ENCODE results near the gene C6orf89.

C6orf89 gene

DNA sequence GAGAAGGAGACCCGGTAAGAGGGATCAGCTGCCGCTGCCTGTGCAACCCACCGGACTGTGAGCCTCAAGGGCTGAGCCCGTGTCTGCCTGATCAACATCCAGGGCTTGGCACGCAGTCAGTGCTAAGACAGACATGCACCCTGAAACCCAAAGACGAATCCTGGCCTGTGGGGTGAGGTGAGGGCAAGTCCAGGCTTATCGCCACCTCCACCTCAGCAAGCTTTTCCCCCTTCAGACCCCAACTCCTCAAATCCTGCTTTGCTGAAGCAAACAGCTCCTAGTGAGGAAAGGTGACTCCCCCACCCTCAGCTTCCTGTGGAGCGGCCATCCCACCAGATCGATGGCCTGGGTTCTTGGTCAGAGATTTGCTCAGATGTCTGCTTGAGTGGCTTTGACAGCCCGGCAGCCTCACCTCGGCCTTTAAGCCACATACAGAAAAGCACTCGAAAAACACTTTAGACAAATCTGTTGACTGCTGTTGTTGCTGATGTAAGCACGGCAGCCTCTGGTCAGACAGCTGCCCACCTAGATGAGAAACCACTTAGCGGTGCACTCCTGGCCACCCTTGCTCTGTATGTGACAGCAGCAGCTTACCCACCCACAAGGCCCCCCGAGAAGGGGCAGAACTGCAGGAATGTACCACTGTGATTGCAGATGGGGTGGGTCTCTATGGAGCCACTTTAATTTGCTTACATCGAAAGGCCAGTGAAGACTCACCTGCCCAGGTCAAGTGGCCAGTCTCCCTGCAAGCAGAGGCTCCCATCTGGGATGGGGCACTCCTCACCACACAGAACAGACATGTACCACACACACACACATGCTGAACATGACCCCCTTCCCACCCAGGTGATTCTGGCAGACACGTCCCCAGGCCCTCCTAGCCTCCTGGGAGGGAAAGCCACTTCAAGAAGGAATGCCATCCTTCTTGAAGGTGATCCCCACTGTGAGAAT, 85.4 kb downstream of the C6orf89 start:
- no peak for DNase-seq

DNA sequence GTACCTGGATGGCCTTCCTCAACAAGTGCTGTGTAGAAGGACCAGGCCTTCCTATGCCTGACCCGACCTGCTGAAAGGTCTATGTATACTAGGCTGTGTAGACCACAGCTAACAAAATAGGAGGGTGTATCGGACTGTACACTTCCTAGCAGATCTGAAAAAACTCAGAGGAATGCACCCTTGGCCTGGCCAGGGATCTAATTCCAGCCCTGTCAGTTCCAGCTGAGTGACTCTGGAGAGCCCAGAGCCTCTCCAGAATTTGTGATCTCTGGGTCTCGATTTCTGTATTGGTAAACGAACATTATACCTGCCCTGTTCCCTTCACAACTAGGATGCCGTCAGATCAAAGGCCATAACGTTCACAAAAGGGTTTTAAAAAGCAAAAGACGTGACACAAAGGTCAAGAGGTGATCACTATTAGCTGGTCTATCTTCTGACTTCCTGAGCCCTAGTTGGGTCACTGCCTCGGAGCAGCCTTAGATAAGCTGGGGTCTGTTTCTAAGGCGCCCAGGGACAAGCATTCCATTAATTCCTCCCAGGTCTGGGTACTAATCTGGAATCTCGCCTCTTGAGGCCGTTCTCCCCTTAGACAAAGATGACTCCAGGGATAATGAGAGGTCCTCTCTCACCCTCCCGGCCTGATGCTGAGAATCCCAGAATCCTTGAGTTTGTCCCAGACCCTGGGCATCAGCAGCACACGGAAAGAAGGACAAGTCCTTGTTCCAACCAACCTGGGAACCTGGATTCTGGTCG, 86.3 kb downstream of the C6orf89 start:
- DNase-seq = no peak

DNA sequence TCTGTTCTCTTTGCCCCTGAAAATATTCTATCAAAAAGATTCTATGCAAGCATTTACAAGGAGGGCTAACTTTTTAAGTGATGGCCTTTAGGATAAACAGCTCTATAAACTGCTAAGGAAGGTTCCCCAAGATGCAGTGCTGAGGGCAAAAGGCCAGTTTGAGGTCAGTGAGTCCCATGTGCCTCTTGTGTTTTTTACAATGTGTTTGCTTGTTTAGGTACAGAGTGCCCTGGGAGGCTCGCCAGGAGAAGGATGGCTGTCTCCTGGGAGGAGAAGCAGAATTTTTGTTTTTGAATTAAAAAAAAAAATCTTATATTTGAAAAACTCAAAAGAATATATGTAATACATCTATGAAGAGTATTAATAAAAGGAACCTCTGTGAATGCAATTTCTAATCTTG, 87.4 kb downstream of the C6orf89 start:
- no peak for DNase-seq

DNA sequence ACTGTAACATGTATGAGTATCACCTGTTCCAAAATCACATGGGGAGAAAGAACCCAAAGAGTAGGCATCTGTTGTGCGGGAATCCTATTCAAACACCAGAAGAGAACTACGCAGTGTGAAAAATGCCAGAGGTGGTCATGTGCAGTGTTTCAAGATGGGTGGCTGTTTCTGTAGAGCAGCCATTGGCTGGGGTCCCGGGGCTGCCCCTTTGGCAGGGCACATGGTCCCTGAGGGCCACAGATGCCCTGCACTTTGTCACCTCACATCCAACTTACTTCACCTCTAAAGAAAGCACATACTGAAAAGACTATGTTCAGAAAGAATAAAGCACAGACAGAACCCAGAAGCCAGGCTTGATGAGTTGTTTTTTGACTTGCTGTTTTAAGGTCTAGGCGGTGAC, 87.9 kb downstream of the C6orf89 start:
- DNase-seq = no peak

DNA sequence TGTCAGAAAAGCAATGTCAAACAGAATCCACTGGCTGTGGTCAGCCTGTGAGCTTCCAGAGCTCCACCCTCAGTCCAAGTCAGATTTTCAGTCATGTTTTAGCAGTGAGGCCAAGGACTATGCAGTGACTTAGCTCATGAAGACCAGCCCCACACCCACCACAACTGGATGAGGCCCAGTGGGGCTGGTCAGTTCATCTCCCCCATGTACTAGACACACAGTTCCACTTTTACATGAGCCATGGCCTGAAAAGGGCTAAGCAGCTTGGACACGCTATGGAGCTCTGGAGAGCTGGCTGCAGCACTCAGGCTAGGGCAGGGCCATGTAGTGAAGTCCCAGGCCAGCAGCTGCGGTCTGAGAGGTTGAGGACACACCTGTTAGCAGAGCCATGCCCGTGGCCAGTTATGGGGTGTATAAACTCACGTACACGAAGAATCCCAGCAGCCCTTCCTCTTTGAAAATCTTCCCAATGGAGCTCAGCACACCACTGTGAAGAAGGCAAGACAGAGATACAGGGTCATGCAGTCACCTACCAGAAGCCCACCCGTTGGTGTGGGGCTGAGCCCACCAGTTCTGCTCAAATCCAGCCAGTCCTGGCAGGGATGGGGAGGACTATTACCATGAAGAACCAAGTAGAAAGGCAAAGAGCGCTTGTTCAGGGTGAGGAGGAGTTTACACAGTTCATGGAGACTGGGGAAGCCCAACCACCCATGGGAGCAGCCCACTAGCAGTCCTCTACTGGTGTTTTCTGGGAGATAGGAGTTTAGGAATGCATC, 89.7 kb downstream of the C6orf89 start:
- no peak for DNase-seq

DNA sequence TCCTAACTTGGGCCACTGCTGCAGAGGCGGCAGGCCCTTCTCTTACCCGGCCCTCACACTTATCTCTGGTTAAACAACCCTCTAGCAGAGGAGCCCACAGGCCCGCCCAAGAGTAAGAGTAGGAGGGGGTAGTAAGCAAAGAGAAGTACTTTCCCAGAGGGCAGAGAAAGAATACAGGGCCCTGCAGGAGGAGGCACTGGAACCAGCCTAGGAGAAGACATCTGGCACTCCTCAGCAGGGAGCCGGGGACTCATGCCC, 90.2 kb downstream of the C6orf89 start:
- no peak for DNase-seq

DNA sequence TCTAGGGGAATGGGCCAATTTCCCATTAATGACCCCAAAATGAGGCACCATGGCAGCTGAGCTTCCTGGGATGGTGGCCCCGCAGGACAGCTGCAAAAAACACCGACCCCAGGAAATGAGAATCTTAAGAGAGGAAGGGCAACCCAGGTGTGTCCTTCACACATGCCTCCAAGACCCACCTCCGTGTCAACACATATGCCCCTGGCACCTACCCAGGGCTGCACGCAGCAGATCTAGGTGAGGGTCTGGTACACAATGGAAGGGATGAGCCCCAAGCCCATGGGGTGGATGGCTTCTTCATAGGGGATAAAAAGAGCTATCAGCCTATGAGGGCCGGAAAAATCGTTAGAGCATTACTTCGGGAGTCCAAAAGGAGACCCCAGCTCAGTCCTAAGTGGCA, 90.8 kb downstream of the C6orf89 start:
- DNase-seq = no peak

DNA sequence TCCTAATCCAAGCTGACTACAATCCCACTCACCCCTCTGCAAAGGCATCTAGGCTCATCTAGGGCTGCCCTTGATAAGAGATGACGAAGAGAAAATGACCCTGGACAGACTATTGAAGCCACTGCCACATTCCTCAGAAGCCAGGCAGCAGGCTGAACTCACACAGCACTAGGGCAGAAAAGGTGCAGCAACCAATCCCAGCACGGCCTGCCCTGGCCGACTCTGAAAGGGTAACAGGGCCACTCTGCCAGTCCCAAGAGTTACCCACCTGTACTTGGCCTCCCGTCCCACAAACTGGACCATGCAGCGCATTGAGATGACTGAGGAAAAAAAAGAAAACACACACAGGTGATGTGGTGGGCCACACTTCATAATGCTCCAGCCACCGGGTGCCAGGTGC, 91.2 kb downstream of the C6orf89 start:
- DNase-seq = no peak

DNA sequence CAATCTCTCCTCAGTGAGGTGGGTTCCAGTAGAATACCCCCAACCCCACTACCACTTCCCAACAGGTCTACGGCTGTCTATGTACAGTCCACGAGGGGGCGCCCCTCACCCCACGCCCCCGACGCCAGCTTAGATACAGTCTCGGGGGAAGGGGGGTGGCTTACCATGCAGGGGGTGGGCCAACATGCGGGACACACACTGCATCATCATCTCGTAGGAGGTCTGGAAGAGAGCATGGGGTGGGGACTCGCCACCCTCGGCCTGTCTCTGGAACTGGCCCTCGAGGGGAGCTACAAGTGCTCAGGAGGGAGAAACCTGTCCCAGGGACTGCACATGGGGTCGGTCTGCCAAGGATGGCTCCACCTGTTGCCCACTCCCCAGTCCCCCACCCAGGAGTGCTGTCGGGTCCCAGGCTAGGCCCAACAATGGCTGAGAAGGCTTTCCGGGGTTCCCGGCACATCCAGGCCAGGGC, 91.8 kb downstream of the C6orf89 start:
- DNase-seq = peak; percentile 68

Data from activated effector memory CD4-positive, alpha-beta T cell treated with anti-CD3 and anti-CD28 coated beads, Interleukin-2, amount 50 U/mL, for 16 hours (primary cell).